Fibroblast of skin of right quadriceps (primary cell): ENCODE data around the gene PDSS2.
A peak's percentile ranks its signal among the peaks of the same experiment; 100 is the strongest.
"Not testable (repeated sequence)": the region's sequence is repeated elsewhere in the genome, so short reads cannot be mapped to it uniquely, and the experiment has no call there.

ENCODE experiments used
- DNase-seq: peaks from one replicate; pipeline ENCODE4 v3.0.0-alpha.2; 2013

The PDSS2 gene

GRCh38 chr6:107315114-107315513 is 144.2 kb downstream of the PDSS2 start:
- no peak for DNase-seq

GRCh38 chr6:107314531-107314939 is 144.8 kb downstream of the PDSS2 start:
- DNase-seq, result no peak

GRCh38 chr6:107313776-107314175 is 145.6 kb downstream of the PDSS2 start:
- no peak for DNase-seq

- DNase-seq, result no peak
Measured at GRCh38 chr6:107310362-107310761, 149.0 kb downstream of the PDSS2 start.

GRCh38 chr6:107308677-107309076 is 150.7 kb downstream of the PDSS2 start:
- no peak for DNase-seq

GRCh38 chr6:107305994-107306393 is 153.4 kb downstream of the PDSS2 start:
- not testable (repeated sequence) for DNase-seq

- peak; percentile 34 for DNase-seq
Measured at GRCh38 chr6:107305391-107305790, 154.0 kb downstream of the PDSS2 start.

- DNase-seq, result peak; percentile 52
Measured at GRCh38 chr6:107304421-107305025, 154.8 kb downstream of the PDSS2 start.

GRCh38 chr6:107293350-107293749 is 166.0 kb downstream of the PDSS2 start:
- DNase-seq, result no peak

- no peak for DNase-seq
Measured at GRCh38 chr6:107292715-107293271, 166.6 kb downstream of the PDSS2 start.

- DNase-seq, result no peak
Measured at GRCh38 chr6:107290491-107290890, 168.9 kb downstream of the PDSS2 start.

GRCh38 chr6:107289258-107289657 is 170.1 kb downstream of the PDSS2 start:
- DNase-seq, result not testable (repeated sequence)

GRCh38 chr6:107285683-107286082 is 173.7 kb downstream of the PDSS2 start:
- not testable (repeated sequence) for DNase-seq

- no peak for DNase-seq
Measured at GRCh38 chr6:107284805-107285204, 174.6 kb downstream of the PDSS2 start.

GRCh38 chr6:107280791-107281190 is 178.6 kb downstream of the PDSS2 start:
- no peak for DNase-seq

- DNase-seq, result not testable (repeated sequence)
Measured at GRCh38 chr6:107280001-107280400, 179.4 kb downstream of the PDSS2 start.

- no peak for DNase-seq
Measured at GRCh38 chr6:107275330-107275865, 184.0 kb downstream of the PDSS2 start.

GRCh38 chr6:107274288-107274687 is 185.1 kb downstream of the PDSS2 start:
- no peak for DNase-seq

- DNase-seq, result no peak
Measured at GRCh38 chr6:107272246-107272645, 187.1 kb downstream of the PDSS2 start.

GRCh38 chr6:107271208-107271790 is 188.1 kb downstream of the PDSS2 start:
- no peak for DNase-seq

GRCh38 chr6:107267634-107268033 is 191.7 kb downstream of the PDSS2 start:
- no peak for DNase-seq

GRCh38 chr6:107267006-107267405 is 192.4 kb downstream of the PDSS2 start:
- DNase-seq, result no peak

- DNase-seq, result no peak
Measured at GRCh38 chr6:107266563-107266962, 192.8 kb downstream of the PDSS2 start.

GRCh38 chr6:107264357-107264840 is 195.0 kb downstream of the PDSS2 start:
- peak; percentile 56 for DNase-seq
